ENCODE results near the gene KRTAP6-2.

The KRTAP6-2 gene

DNA sequence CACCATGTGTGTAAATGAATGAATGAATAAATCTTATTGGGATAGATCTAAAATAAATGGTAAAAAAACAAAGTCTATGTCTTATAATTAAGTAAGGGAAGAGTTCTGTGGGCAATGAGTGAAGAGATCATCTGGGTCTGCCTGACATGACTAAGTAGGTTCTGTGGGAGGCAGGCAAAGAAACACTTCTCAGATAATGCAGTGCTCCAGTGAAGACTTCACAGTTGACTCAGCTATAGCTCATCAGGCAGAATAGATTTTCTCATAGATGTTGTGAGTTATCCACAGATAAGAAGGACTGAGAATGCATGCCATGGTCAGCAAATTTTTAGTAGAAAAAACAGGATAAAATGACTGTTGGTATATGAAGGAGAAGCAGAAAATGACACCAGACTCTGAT, 20.9 kb downstream of the KRTAP6-2 start:
- H3K27me3 ChIP-seq (ENCODE audit: insufficient read depth, low read length, poor library complexity), result no peaks in the 10 kb centered on the region
- TF ChIP-seq EZH2 (IDR thresholded peaks at IDR 0.05; ENCODE audit: borderline replicate concordance, low read depth, low read length, severe bottlenecking), result no peak
- TF ChIP-seq, protein P1, sequence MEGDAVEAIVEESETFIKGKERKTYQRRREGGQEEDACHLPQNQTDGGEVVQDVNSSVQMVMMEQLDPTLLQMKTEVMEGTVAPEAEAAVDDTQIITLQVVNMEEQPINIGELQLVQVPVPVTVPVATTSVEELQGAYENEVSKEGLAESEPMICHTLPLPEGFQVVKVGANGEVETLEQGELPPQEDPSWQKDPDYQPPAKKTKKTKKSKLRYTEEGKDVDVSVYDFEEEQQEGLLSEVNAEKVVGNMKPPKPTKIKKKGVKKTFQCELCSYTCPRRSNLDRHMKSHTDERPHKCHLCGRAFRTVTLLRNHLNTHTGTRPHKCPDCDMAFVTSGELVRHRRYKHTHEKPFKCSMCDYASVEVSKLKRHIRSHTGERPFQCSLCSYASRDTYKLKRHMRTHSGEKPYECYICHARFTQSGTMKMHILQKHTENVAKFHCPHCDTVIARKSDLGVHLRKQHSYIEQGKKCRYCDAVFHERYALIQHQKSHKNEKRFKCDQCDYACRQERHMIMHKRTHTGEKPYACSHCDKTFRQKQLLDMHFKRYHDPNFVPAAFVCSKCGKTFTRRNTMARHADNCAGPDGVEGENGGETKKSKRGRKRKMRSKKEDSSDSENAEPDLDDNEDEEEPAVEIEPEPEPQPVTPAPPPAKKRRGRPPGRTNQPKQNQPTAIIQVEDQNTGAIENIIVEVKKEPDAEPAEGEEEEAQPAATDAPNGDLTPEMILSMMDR (IDR thresholded peaks at IDR 0.05; ENCODE audit: borderline replicate concordance, extremely low read depth, low read length, poor library complexity, severe bottlenecking), result no peak
- no peak overlapping the region for H3K4me2 ChIP-seq (ENCODE audit: insufficient read depth, low read length)
- H2AFZ ChIP-seq (ENCODE audit: low read depth, low read length), result no peak overlapping the region
- H3K9ac ChIP-seq (ENCODE audit: low read depth, low read length), result no peak overlapping the region
- H3K4me1 ChIP-seq (ENCODE audit: insufficient read depth, low read length), result no peaks in the 10 kb centered on the region
- H3K79me2 ChIP-seq (ENCODE audit: insufficient read depth, low read length), result no peaks in the 10 kb centered on the region
- no peak overlapping the region for H3K27ac ChIP-seq (ENCODE audit: low read length)
- ATAC-seq (ENCODE audit: insufficient read depth, low read depth) (no peak), DNase-seq (no peak)
- H4K20me1 ChIP-seq (ENCODE audit: insufficient read depth, low read length), result no peaks in the 10 kb centered on the region
- no peak overlapping the region for H3K4me3 ChIP-seq (ENCODE audit: low read depth in 1 of 2, low read length in 2 of 2)
- no peaks in the 10 kb centered on the region for H3K36me3 ChIP-seq (ENCODE audit: insufficient read depth, low read length)
- no peaks in the 10 kb centered on the region for H3K9me3 ChIP-seq (ENCODE audit: insufficient read depth, low read length, severe bottlenecking)

DNA sequence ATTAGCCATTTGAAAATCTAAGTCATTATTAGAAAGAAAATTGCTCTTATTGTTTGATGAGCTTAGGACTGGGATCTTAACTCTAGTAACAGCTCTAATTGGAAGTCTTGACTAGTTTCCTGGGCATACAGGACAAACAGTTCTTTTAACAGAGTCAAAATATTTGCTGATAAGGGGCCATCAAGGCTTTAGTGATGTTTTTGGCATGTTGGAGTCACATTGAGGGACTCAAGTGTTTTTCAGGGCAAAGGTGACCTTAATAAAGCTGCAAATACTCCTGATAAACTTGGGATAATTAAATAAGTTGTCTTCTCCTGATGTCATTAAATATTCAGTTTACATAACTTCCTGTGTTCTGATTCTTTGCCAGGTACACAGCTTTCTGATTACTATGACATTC, 31.1 kb downstream of the KRTAP6-2 start:
- H3K4me1 ChIP-seq (ENCODE audit: insufficient read depth, low read length), result no peaks in the 10 kb centered on the region
- no peaks in the 10 kb centered on the region for H3K36me3 ChIP-seq (ENCODE audit: insufficient read depth, low read length)
- ATAC-seq (ENCODE audit: insufficient read depth, low read depth), result no peak
- no peaks in the 10 kb centered on the region for H3K9me3 ChIP-seq (ENCODE audit: insufficient read depth, low read length, severe bottlenecking)
- H3K79me2 ChIP-seq (ENCODE audit: insufficient read depth, low read length), result no peaks in the 10 kb centered on the region
- DNase-seq, result no peak
- no peak overlapping the region for H2AFZ ChIP-seq (ENCODE audit: low read depth, low read length)
- H3K27me3 ChIP-seq (ENCODE audit: insufficient read depth, low read length, poor library complexity), result no peaks in the 10 kb centered on the region
- no peak overlapping the region for H3K27ac ChIP-seq (ENCODE audit: low read length)
- no peaks in the 10 kb centered on the region for H4K20me1 ChIP-seq (ENCODE audit: insufficient read depth, low read length)
- TF ChIP-seq, protein P1 (IDR thresholded peaks at IDR 0.05; ENCODE audit: borderline replicate concordance, extremely low read depth, low read length, poor library complexity, severe bottlenecking), result no peak
- TF ChIP-seq EZH2 (IDR thresholded peaks at IDR 0.05; ENCODE audit: borderline replicate concordance, low read depth, low read length, severe bottlenecking), result no peak
- H3K9ac ChIP-seq (ENCODE audit: low read depth, low read length), result no peak overlapping the region
- no peak overlapping the region for H3K4me2 ChIP-seq (ENCODE audit: insufficient read depth, low read length)
- H3K4me3 ChIP-seq (ENCODE audit: low read depth in 1 of 2, low read length in 2 of 2), result no peak overlapping the region

DNA sequence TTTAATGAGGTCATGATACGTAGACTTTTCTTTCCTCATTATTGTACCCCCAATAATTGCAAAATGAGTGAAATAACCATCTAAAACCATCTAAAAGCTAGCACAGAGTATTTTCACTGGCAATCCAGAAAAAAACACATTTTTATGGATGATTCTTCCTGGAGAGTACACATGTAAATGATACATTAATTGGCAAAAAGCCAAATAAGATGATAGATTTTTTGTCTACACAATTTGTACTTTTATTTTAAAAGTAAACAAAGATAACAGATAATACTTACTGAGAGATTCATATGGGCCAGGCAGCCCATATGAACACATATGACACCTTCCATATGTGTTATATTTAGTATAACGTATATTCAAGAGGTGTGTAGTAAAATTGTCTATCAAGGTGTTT, 35.1 kb downstream of the KRTAP6-2 start:
- TF ChIP-seq EZH2 (IDR thresholded peaks at IDR 0.05; ENCODE audit: borderline replicate concordance, low read depth, low read length, severe bottlenecking), result no peak
- TF ChIP-seq, protein P1 (IDR thresholded peaks at IDR 0.05; ENCODE audit: borderline replicate concordance, extremely low read depth, low read length, poor library complexity, severe bottlenecking), result no peak

DNA sequence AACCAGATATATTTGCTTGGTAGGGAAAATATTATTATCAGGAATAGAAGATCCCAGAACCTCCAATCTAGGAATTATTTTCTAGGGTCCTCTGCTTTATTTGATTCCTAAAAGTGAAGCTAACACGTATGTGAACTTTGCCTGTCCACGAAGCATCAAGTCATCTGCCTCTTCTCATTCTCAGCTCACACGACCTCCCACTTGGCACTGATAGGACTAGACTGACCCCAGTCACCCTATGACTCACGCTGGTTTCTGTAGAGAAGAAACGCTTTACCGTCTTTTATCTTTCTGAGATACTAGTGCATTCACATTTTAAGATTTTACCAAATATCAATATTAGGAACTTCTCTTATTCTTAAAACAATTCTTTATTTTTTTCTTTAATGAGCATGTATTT, 35.6 kb downstream of the KRTAP6-2 start:
- no peak overlapping the region for H3K9ac ChIP-seq (ENCODE audit: low read depth, low read length)
- DNase-seq (no peak), ATAC-seq (ENCODE audit: insufficient read depth, low read depth) (no peak)
- H2AFZ ChIP-seq (ENCODE audit: low read depth, low read length), result no peak overlapping the region
- H3K79me2 ChIP-seq (ENCODE audit: insufficient read depth, low read length), result no peaks in the 10 kb centered on the region
- no peaks in the 10 kb centered on the region for H4K20me1 ChIP-seq (ENCODE audit: insufficient read depth, low read length)
- no peak overlapping the region for H3K27ac ChIP-seq (ENCODE audit: low read length)
- no peaks in the 10 kb centered on the region for H3K9me3 ChIP-seq (ENCODE audit: insufficient read depth, low read length, severe bottlenecking)
- TF ChIP-seq EZH2 (IDR thresholded peaks at IDR 0.05; ENCODE audit: borderline replicate concordance, low read depth, low read length, severe bottlenecking), result no peak
- TF ChIP-seq, protein P1 (IDR thresholded peaks at IDR 0.05; ENCODE audit: borderline replicate concordance, extremely low read depth, low read length, poor library complexity, severe bottlenecking), result no peak
- no peak overlapping the region for H3K4me2 ChIP-seq (ENCODE audit: insufficient read depth, low read length)
- no peak overlapping the region for H3K4me3 ChIP-seq (ENCODE audit: low read depth in 1 of 2, low read length in 2 of 2)
- no peaks in the 10 kb centered on the region for H3K27me3 ChIP-seq (ENCODE audit: insufficient read depth, low read length, poor library complexity)
- H3K4me1 ChIP-seq (ENCODE audit: insufficient read depth, low read length), result no peaks in the 10 kb centered on the region
- H3K36me3 ChIP-seq (ENCODE audit: insufficient read depth, low read length), result no peaks in the 10 kb centered on the region

More for the DNA sequence above, 35.1 kb downstream of the KRTAP6-2 start:
- H3K4me2 ChIP-seq (ENCODE audit: insufficient read depth, low read length), result no peak overlapping the region
- H2AFZ ChIP-seq (ENCODE audit: low read depth, low read length), result no peak overlapping the region
- H4K20me1 ChIP-seq (ENCODE audit: insufficient read depth, low read length), result no peaks in the 10 kb centered on the region
- H3K27me3 ChIP-seq (ENCODE audit: insufficient read depth, low read length, poor library complexity), result no peaks in the 10 kb centered on the region
- H3K9me3 ChIP-seq (ENCODE audit: insufficient read depth, low read length, severe bottlenecking), result no peaks in the 10 kb centered on the region
- H3K4me1 ChIP-seq (ENCODE audit: insufficient read depth, low read length), result no peaks in the 10 kb centered on the region
- H3K9ac ChIP-seq (ENCODE audit: low read depth, low read length), result no peak overlapping the region
- no peak overlapping the region for H3K4me3 ChIP-seq (ENCODE audit: low read depth in 1 of 2, low read length in 2 of 2)
- ATAC-seq (ENCODE audit: insufficient read depth, low read depth) (no peak), DNase-seq (no peak)
- no peaks in the 10 kb centered on the region for H3K36me3 ChIP-seq (ENCODE audit: insufficient read depth, low read length)
- no peak overlapping the region for H3K27ac ChIP-seq (ENCODE audit: low read length)
- H3K79me2 ChIP-seq (ENCODE audit: insufficient read depth, low read length), result no peaks in the 10 kb centered on the region
